Activated naive CD4-positive, alpha-beta T cell treated with anti-CD3 and anti-CD28 coated beads for 36 hours (primary cell): ENCODE data around the gene ACTR3C. TPM values are rescaled to one million over a fixed set of nuclear protein-coding genes. Genes with fewer than 3 reads are reported as not detected.
"Not testable (repeated sequence)": the region's sequence is repeated elsewhere in the genome, so short reads cannot be mapped to it uniquely, and the experiment has no call there.

Experiments
- CTCF ChIA-PET: fragments of 350-600 bp; sonication (Branson Sonifier 250); formaldehyde crosslinking; loops from one replicate; lab custom pipeline; 2021; ENCODE audit warnings: antibody characterized with exemption; lab: Charles Lee
- DNase-seq: peaks from one replicate; pipeline ENCODE4 v3.0.0-alpha.2; 2020
- H3K27ac Mint-ChIP-seq: one replicate; pipeline ENCODE4 v1.8.0; 2021; ENCODE audit warnings: mild to moderate bottlenecking, mixed read lengths
- H3K27me3 Mint-ChIP-seq: one replicate; pipeline ENCODE4 v1.8.0; 2021; ENCODE audit warnings: low read depth, mixed read lengths
- H3K36me3 Mint-ChIP-seq: one replicate; pipeline ENCODE4 v1.8.0; 2021; ENCODE audit warnings: low read depth, mixed read lengths
- H3K4me1 Mint-ChIP-seq: one replicate; pipeline ENCODE4 v1.8.0; 2021; ENCODE audit warnings: low read depth, mixed read lengths
- H3K4me3 Mint-ChIP-seq: one replicate; pipeline ENCODE4 v1.8.0; 2021; ENCODE audit warnings: mild to moderate bottlenecking, moderate library complexity, mixed read lengths
- H3K9me3 Mint-ChIP-seq: one replicate; pipeline ENCODE4 v1.8.0; 2021; ENCODE audit warnings: mixed read lengths
- intact Hi-C: fragments of 100-400 bp; cut with micrococcal nuclease; formaldehyde crosslinking; loops from one replicate; pipeline ENCODE4 v1.15.1; 2023
- total RNA-seq, 2 experiments: library from RNA; stranded (reverse); gene quantifications; one replicate each; pipeline ENCODE4 v1.2.3, GENCODE V29; 2021

ACTR3C gene
- total RNA-seq, 2 experiments from 2014 or later: 3.1 to 3.4 TPM

DNA sequence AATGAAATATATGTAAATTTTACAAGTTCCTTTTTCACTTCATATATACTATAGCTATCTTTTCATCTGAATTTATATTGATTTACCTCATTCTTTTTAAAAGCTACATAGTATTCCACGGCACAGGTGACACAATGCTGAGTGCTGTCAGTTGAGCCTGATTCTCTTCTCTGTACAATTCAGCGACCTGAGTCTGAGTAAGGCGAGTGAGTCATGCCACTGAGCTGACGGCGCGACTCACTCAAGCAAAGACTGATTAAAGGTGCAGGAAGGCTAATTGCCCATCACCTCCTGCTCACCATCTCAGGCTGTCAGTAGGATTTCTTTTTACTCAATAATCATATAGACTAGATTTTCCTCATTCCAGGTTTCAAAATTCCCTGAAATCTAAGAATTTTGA lies 39.7 kb downstream of the ACTR3C start:
- H3K27me3 Mint-ChIP-seq, intact Hi-C loops, H3K27ac Mint-ChIP-seq, H3K9me3 Mint-ChIP-seq, CTCF ChIA-PET, H3K36me3 Mint-ChIP-seq, H3K4me3 Mint-ChIP-seq, H3K4me1 Mint-ChIP-seq: not testable (repeated sequence)
- peak; percentile 7 for DNase-seq

DNA sequence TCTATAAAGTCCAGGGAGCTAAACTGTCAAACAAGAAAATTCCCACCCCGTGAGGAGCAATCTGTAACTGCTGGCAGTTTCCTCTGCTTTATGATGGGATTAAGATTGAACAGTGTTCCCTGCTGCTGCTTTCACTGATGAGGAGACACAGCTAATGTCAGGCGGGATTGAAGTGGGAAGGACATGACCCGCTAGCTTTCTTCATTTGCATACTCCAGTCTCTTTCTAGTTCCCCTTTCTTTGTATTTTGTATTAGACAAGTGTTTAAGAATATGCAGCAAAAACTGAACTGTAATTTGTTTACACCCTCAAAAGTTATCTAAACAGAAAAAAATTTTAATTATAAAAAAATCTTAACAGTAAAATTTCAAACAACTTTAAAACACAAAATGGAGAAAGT lies 40.2 kb downstream of the ACTR3C start:
- DNase-seq, H3K27me3 Mint-ChIP-seq, H3K4me3 Mint-ChIP-seq, H3K9me3 Mint-ChIP-seq, H3K4me1 Mint-ChIP-seq, intact Hi-C loops, H3K36me3 Mint-ChIP-seq, CTCF ChIA-PET, H3K27ac Mint-ChIP-seq: not testable (repeated sequence)

DNA sequence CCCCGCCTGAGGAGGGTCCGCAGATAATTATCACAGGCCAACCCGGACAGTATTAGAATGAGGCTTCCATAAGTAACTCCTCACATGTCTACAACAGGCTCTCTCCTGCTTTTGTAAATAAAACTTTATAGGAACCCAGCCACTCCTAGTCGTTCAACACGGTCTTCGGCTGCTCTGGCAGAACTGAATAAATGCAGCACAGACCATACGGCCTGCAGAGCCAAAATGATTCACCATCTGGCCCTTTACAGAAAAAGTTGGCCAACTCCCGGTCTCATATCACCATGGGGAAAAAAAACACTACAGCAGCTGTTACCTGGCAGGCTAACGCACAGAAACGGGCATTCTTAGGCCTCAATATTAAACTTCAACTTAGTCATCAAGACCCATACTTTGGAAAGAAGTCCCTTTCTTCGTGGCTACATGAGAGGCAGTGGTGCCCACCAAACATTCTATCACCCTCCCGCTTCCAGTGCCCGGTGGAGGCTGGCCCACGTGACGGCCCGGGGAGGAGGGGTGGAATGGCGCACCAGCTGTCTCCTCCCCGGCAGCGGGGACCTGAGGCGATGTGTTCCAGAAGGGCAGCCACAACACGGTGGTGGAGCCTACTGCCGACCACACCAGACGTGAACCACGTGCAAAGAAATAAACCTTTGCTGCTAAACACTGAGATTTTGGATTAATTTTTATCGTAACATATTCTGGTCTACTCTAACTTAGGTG lies 41.5 kb downstream of the ACTR3C start:
- H3K27me3 Mint-ChIP-seq, H3K9me3 Mint-ChIP-seq, H3K4me3 Mint-ChIP-seq, H3K4me1 Mint-ChIP-seq, DNase-seq, CTCF ChIA-PET, intact Hi-C loops, H3K36me3 Mint-ChIP-seq, H3K27ac Mint-ChIP-seq: not testable (repeated sequence)

DNA sequence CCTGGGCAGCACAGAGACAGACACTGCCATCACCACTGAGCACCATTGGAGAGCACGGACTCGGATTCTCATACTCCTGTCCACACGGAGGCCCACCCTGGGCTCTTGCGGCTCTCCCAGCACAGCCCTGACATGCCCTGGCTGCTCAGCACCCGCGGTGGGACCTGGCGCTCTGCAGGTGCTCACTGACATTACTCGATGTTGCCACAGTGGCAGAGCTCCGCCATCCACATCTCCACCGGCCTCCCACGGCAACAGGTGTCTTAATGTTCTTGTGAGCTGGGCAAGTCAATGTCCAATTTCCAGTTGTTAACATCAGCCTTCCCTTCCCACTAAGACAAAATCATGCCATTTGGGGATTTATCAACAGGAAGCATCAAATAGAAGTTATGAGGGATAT lies 45.0 kb downstream of the ACTR3C start:
- intact Hi-C loops: loop anchor here (10.0 kb wide), 1 partner anchor 224 kb away; no protein-coding TSS in a partner anchor

DNA sequence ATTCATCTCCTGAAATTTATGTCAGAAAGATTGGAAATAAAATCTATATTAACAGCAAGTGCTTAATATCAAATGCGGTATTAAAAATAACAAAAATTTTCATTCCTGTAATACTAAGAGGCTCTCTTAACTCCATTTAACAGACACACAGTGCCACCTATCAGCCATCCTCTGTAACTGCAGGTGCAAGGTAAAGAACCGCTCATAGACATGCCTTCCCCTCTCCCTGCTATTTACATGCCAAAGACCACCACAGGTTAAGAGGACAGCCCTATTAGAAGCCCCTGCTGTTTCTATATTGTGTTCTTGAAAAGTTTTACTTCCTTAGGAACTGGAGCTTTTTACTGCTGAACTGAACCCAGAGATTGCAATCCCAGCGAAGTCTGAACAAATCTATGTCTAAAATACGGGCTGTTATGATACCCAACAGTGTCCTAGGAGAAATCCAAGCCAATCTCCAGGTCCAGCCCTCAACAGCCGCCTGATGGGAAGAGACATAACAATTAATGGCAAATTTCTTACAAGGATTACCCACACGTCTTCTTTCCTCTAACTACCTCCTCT lies 47.1 kb downstream of the ACTR3C start:
- H3K27me3 Mint-ChIP-seq, H3K9me3 Mint-ChIP-seq, H3K36me3 Mint-ChIP-seq, H3K4me1 Mint-ChIP-seq, H3K4me3 Mint-ChIP-seq, CTCF ChIA-PET, H3K27ac Mint-ChIP-seq: not testable (repeated sequence)
- peak; percentile 41 for DNase-seq
- intact Hi-C loops: loop anchor here (2.0 to 10.0 kb wide), 3 partner anchors 221 to 469 kb away; no protein-coding TSS in a partner anchor

More for the DNA sequence above, 45.0 kb downstream of the ACTR3C start:
- H3K4me1 Mint-ChIP-seq, H3K36me3 Mint-ChIP-seq, H3K4me3 Mint-ChIP-seq, H3K27ac Mint-ChIP-seq, H3K27me3 Mint-ChIP-seq, H3K9me3 Mint-ChIP-seq, CTCF ChIA-PET, DNase-seq: not testable (repeated sequence)

DNA sequence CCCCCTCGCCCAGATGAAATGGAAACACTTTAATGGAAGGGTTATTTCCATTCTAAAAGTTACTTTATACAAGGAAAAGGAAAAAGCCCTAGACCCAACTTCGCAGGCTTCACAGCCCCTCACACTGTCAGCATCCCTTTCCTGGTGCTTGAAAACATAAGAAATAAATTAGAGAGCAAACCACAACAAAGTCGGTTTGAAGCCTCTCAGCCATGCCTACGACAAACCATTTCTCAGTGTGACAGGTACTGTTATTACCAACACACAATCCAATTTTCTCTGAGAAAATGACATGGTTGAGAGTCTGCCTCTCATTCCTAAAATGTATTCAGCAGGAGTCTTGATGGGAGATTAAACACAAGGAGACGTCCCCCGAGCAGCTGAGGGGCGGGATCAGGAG lies 51.4 kb downstream of the ACTR3C start:
- H3K4me3 Mint-ChIP-seq, H3K27ac Mint-ChIP-seq, H3K36me3 Mint-ChIP-seq, H3K27me3 Mint-ChIP-seq, CTCF ChIA-PET, H3K9me3 Mint-ChIP-seq, H3K4me1 Mint-ChIP-seq: not testable (repeated sequence)
- peak; percentile 18 for DNase-seq
- intact Hi-C loops: loop anchor here (10.0 kb wide), 1 partner anchor 217 kb away; no protein-coding TSS in a partner anchor

DNA sequence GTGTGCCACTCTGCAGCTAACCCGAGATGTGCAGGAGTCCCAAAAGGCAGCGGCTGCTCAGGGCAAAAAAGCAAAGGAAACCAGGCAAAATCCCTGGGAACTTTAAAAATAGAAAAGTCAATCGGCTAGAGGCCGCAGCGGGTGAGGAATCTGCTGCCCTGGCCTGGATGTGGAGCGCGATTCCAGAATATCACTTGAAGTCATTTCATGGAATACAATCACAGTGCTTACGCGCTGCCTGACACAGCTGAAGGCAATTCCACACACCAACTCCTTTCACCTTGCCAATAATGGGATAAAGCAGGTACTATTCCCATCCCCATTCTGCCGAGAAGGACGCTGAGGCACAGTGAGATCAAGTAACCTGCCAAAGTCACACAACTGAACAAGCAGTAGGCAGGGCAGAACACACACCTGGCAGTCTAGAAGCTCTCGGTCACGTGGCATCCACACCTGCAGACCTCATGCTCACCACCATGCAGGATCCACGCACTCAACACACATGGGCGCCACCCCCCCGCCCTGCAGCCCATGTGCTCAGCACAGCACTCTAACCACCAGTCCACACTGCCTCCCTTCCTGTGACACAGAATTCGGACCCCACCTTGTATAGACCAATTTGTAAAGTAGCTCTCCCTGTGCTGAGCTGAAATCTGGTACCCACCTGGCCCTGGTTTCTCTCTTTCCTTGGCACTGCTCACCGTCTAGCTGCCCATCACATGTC lies 53.1 kb downstream of the ACTR3C start:
- H3K27ac Mint-ChIP-seq: not testable (repeated sequence)

DNA sequence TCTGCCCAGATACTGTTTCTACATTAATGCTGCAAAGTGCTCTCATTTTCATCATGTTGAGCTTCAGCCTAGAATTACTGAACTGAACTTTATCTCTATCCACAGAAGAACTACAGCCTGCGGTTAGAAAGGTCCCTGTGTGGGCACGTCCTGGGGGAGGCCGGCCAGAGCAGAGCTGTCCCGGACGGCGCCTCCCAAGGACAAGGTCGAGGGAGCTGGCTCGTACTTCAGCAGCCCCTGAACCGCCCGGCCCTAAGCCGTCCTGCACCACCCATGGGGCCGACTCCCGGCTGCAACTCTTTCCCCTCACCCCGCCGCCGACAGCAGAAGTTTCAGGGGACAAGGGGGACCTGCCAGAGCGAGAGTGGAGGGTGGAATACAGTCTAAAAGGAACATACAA lies 54.5 kb downstream of the ACTR3C start:
- DNase-seq, H3K27ac Mint-ChIP-seq, intact Hi-C loops, CTCF ChIA-PET, H3K4me1 Mint-ChIP-seq, H3K36me3 Mint-ChIP-seq, H3K9me3 Mint-ChIP-seq, H3K4me3 Mint-ChIP-seq, H3K27me3 Mint-ChIP-seq: not testable (repeated sequence)

More for the DNA sequence above, 53.1 kb downstream of the ACTR3C start:
- H3K36me3 Mint-ChIP-seq, H3K4me1 Mint-ChIP-seq, H3K4me3 Mint-ChIP-seq, H3K27me3 Mint-ChIP-seq, DNase-seq, H3K9me3 Mint-ChIP-seq, CTCF ChIA-PET: not testable (repeated sequence)
- intact Hi-C loops: loop anchor here (10.0 kb wide), 1 partner anchor 215 kb away; no protein-coding TSS in a partner anchor

DNA sequence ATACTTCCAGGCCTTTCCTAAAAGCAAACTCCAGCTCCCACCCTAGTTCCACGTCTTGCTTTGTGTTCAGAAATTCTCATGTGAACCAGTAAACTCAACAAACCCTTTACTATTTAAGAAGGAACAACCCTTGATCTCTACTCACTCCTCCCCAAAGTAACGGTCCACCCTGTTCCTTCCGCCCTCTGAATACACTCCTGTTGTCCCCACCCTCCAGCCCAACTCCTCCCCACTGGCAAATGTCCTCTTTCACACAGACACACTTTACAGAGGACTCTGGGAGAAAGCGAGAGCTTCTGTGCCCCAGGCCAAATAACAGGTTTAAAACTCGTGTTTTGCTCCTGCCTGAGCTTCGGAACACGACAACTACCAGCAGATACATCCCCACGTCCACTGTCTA lies 55.1 kb downstream of the ACTR3C start:
- H3K27me3 Mint-ChIP-seq, H3K4me3 Mint-ChIP-seq, H3K27ac Mint-ChIP-seq, H3K36me3 Mint-ChIP-seq, intact Hi-C loops, H3K4me1 Mint-ChIP-seq, DNase-seq, CTCF ChIA-PET, H3K9me3 Mint-ChIP-seq: not testable (repeated sequence)

DNA sequence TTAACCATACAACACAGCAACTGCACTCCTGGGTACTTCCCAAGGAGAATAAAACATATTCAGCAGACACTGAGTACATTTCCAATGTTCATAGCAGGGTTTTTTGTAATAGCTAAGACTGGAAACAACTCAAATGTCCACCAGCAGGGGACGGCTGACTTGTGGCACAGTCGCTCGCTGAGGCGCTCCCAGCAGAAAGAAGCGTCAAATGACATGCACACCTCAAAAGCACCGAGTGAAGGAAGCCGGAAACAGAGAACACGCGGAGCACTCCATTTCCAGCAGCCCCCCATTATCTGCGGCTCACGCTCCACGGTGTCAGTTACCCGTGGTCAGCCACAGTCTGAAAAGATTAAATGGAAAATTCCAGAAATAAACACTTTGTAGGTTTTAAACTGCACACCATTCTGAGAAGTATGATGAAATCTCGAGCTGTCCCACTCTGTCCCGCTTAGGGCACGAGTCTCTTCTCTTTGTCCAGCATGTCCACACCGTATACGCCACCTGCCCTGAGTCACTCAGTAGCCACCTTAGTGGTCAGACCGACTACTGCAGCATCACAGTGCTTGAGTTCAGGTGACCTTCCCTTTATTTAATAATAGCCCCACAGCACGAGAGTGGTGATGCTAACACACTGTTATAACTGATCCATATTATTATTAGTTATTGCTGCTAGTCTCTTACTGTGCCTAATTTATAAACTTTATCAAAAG lies 56.2 kb downstream of the ACTR3C start:
- H3K9me3 Mint-ChIP-seq, H3K27me3 Mint-ChIP-seq, CTCF ChIA-PET, H3K4me3 Mint-ChIP-seq, H3K27ac Mint-ChIP-seq, intact Hi-C loops, H3K4me1 Mint-ChIP-seq, DNase-seq, H3K36me3 Mint-ChIP-seq: not testable (repeated sequence)

DNA sequence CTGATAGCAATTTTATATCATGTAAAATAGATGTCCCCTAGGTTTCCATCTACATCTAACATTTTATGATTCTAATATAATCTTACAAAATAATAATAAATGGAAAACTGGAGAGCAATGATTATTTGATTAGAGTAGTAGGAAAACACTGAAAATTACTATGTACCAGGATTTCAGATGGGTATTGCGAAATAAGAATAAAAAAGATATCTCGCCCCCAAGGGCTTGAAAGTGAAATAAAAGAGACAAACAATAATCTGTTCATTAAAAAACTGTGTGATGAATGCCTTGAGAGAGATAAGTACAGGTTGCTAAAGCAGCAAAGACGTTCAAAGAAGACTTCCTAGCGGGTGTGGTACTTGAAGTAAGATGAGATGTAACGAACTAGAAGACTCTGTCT lies 60.7 kb downstream of the ACTR3C start:
- intact Hi-C loops, H3K36me3 Mint-ChIP-seq, DNase-seq, H3K9me3 Mint-ChIP-seq, CTCF ChIA-PET, H3K27ac Mint-ChIP-seq, H3K27me3 Mint-ChIP-seq, H3K4me3 Mint-ChIP-seq, H3K4me1 Mint-ChIP-seq: not testable (repeated sequence)

DNA sequence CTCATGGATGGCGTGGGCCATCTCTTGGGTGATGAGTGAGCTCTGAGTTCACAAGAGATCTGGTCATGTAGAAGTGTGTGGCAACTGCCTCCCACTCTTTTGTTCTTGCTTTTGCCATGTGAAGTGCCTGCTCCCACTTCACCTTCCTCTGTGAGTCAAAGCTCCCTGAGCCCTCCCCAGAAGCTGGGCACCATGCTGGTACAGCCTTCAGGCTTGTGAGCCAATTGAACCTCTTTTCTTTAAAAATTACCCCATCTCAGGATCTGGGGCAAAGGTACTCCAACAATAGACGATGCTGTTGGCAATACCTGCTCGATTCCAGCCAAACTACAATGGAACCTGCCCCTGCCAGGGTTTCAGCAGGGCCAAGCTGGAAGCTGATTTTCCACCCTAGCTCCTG lies 75.6 kb downstream of the ACTR3C start:
- intact Hi-C loops, DNase-seq, H3K36me3 Mint-ChIP-seq, CTCF ChIA-PET, H3K27ac Mint-ChIP-seq, H3K9me3 Mint-ChIP-seq, H3K4me1 Mint-ChIP-seq, H3K27me3 Mint-ChIP-seq, H3K4me3 Mint-ChIP-seq: not testable (repeated sequence)
